IMR-90 (cell line): ENCODE data around the gene AHSA1. TPM values are rescaled to one million over a fixed set of nuclear protein-coding genes. Genes with fewer than 3 reads are reported as not detected.

ENCODE experiments used
- ATAC-seq: fragments of 200-7000 bp; cut with Tn5 transposase; 2 replicates; pipeline ENCODE4 v1.9.1; 2020; ENCODE audit warnings: low read depth, mild to moderate bottlenecking, moderate library complexity
- BruUV-seq: library from RNA; stranded (reverse); fragments of 400-500 nt; replicated peaks from 2 replicates; lab custom pipeline; 2021; lab: Mats Ljungman, UMichigan
- CTCF ChIA-PET: fragments of 300-600 bp; formaldehyde crosslinking; extraction: SDS; loops from one replicate; lab custom pipeline; 2021; ENCODE audit warnings: antibody characterized with exemption; lab: Yijun Ruan, JAX
- POLR2A ChIA-PET: fragments of 300-600 bp; sonication (Branson Sonifier 250); formaldehyde crosslinking; loops from one replicate; lab custom pipeline; 2022; ENCODE audit warnings: antibody characterized with exemption; ENCODE audit not compliant: unreplicated experiment; lab: Charles Lee
- DNase-seq: peaks from one replicate; pipeline ENCODE4 v3.0.0; 2013
- H2AFZ ChIP-seq: replicated peaks from 2 replicates; pipeline ENCODE3; 2013; ENCODE audit warnings: low read length, mild to moderate bottlenecking; ENCODE audit not compliant: poor library complexity
- H2AK5ac ChIP-seq: 2 replicates; pipeline ENCODE4 v1.6.1; 2013; ENCODE audit warnings: low read depth, low read length, inconsistent platforms
- H2AK9ac ChIP-seq: replicated peaks from 2 replicates; pipeline ENCODE3; 2013; ENCODE audit warnings: mild to moderate bottlenecking, low read depth, low read length, moderate library complexity; ENCODE audit not compliant: poor library complexity
- H2BK120ac ChIP-seq: 2 replicates; pipeline ENCODE4 v1.6.1; 2013; ENCODE audit warnings: low read depth, low read length, inconsistent platforms
- H2BK15ac ChIP-seq: 3 replicates; pipeline ENCODE4 v1.6.1; 2013; ENCODE audit warnings: low read depth, low read length, inconsistent platforms
- H2BK20ac ChIP-seq: 2 replicates; pipeline ENCODE4 v1.6.1; 2013; ENCODE audit warnings: low read depth, mild to moderate bottlenecking, inconsistent platforms, low read length, moderate library complexity
- H2BK5ac ChIP-seq: 2 replicates; pipeline ENCODE4 v1.6.1; 2013; ENCODE audit warnings: mild to moderate bottlenecking, low read depth, low read length, inconsistent platforms; ENCODE audit not compliant: poor library complexity, severe bottlenecking
- H3K14ac ChIP-seq: replicated peaks from 2 replicates; pipeline ENCODE4 v1.6.1; 2013; ENCODE audit warnings: low read depth, low read length, inconsistent platforms
- H3K18ac ChIP-seq: 2 replicates; pipeline ENCODE4 v1.6.1; 2013; ENCODE audit warnings: low read depth, low read length, control low read depth
- H3K23ac ChIP-seq: 2 replicates; pipeline ENCODE4 v1.6.1; 2013; ENCODE audit warnings: low read depth, low read length, inconsistent platforms
- H3K27ac ChIP-seq: 2 replicates; pipeline ENCODE4 v1.5.1; 2013; ENCODE audit warnings: mild to moderate bottlenecking, control low read depth, low read length; ENCODE audit not compliant: insufficient read depth
- H3K27me3 ChIP-seq: 2 replicates; pipeline ENCODE4 v1.6.1; 2013; ENCODE audit warnings: low read length; ENCODE audit not compliant: control insufficient read depth, insufficient read depth
- H3K36me3 ChIP-seq: 2 replicates; pipeline ENCODE4 v1.6.1; 2013; ENCODE audit warnings: low read length, mixed read lengths; ENCODE audit not compliant: control insufficient read depth, insufficient read depth
- H3K4ac ChIP-seq: 2 replicates; pipeline ENCODE4 v1.6.1; 2013; ENCODE audit warnings: low read depth, low read length, inconsistent platforms
- H3K4me1 ChIP-seq: 2 replicates; pipeline ENCODE4 v1.6.1; 2013; ENCODE audit warnings: low read length, mixed read lengths; ENCODE audit not compliant: control insufficient read depth, insufficient read depth
- H3K4me2 ChIP-seq: 2 replicates; pipeline ENCODE4 v1.6.1; 2013; ENCODE audit warnings: low read depth, mild to moderate bottlenecking, control low read depth, low read length, moderate library complexity
- H3K4me3 ChIP-seq: 2 replicates; pipeline ENCODE4 v1.5.1; 2013; ENCODE audit warnings: low read depth, mild to moderate bottlenecking, control low read depth, low read length, moderate library complexity; ENCODE audit not compliant: insufficient read depth
- H3K56ac ChIP-seq: 2 replicates; pipeline ENCODE4 v1.6.1; 2013; ENCODE audit warnings: low read length, inconsistent platforms; ENCODE audit not compliant: insufficient read depth; ENCODE audit errors: extremely low read depth
- H3K79me1 ChIP-seq, 2 experiments: 2 replicates each; pipeline ENCODE4 v1.6.1; 2013; ENCODE audit warnings: low read length in 2 of 2, inconsistent platforms in 1 of 2, low read depth in 1 of 2
- H3K9ac ChIP-seq: 2 replicates; pipeline ENCODE4 v1.6.1; 2013; ENCODE audit warnings: low read depth, low read length, control low read depth
- H3K9me1 ChIP-seq: 2 replicates; pipeline ENCODE4 v1.6.1; 2013; ENCODE audit warnings: low read length, inconsistent platforms; ENCODE audit not compliant: insufficient read depth
- H3K9me3 ChIP-seq: 2 replicates; pipeline ENCODE4 v1.6.1; 2013; ENCODE audit warnings: low read length; ENCODE audit not compliant: control insufficient read depth, insufficient read depth
- H4K20me1 ChIP-seq: 2 replicates; pipeline ENCODE4 v1.6.1; 2013; ENCODE audit warnings: low read length, inconsistent platforms; ENCODE audit not compliant: insufficient read depth
- H4K5ac ChIP-seq: 2 replicates; pipeline ENCODE4 v1.6.1; 2013; ENCODE audit warnings: mild to moderate bottlenecking, low read depth, low read length, control low read depth
- H4K8ac ChIP-seq, 2 experiments: 2 replicates each; pipeline ENCODE4 v1.6.1; 2013; ENCODE audit warnings: low read depth in 2 of 2, low read length in 2 of 2, control low read depth in 1 of 2, inconsistent platforms in 1 of 2
- H4K91ac ChIP-seq: 2 replicates; pipeline ENCODE4 v1.6.1; 2013; ENCODE audit warnings: low read depth, low read length, inconsistent platforms; ENCODE audit not compliant: insufficient read depth
- BHLHE40 ChIP-seq: fragments of 150-350 bp; IDR thresholded peaks from 2 replicates; pipeline ENCODE4 v1.6.1; 2016; ENCODE audit warnings: mild to moderate bottlenecking, low read depth, low read length
- CEBPB ChIP-seq: IDR thresholded peaks from 2 replicates; pipeline ENCODE4 v1.6.1; 2012; ENCODE audit warnings: low read depth, low read length, improper control_type of control experiment
- CHD1 ChIP-seq: IDR thresholded peaks from 2 replicates; pipeline ENCODE4 v1.6.1; 2012; ENCODE audit warnings: low read depth, low read length, improper control_type of control experiment
- FOS ChIP-seq: fragments of 150-350 bp; IDR thresholded peaks from 2 replicates; pipeline ENCODE4 v1.6.1; 2016; ENCODE audit warnings: low read depth, low read length
- MAZ ChIP-seq: IDR thresholded peaks from 2 replicates; pipeline ENCODE4 v1.6.1; 2012; ENCODE audit warnings: low read depth, mild to moderate bottlenecking, low read length, improper control_type of control experiment, moderate library complexity, borderline replicate concordance
- MXI1 ChIP-seq: IDR thresholded peaks from 2 replicates; pipeline ENCODE4 v1.6.1; 2012; ENCODE audit warnings: low read depth, mild to moderate bottlenecking, low read length, moderate library complexity, borderline replicate concordance
- NFE2L2 ChIP-seq: fragments of 150-350 bp; IDR thresholded peaks from 2 replicates; pipeline ENCODE4 v1.6.1; 2016; ENCODE audit warnings: low read depth, mild to moderate bottlenecking, low read length
- POLR2A ChIP-seq: IDR thresholded peaks from 2 replicates; pipeline ENCODE4 v1.6.1; 2012; ENCODE audit warnings: mild to moderate bottlenecking, low read depth, low read length
- RCOR1 ChIP-seq: IDR thresholded peaks from 2 replicates; pipeline ENCODE4 v1.6.1; 2012; ENCODE audit warnings: mild to moderate bottlenecking, low read length, improper control_type of control experiment; ENCODE audit not compliant: insufficient replicate concordance
- SMC3 ChIP-seq: fragments of 150-350 bp; IDR thresholded peaks from 2 replicates; pipeline ENCODE4 v1.6.1; 2016; ENCODE audit warnings: low read depth, mild to moderate bottlenecking, antibody characterized with exemption, low read length, moderate library complexity
- WGBS, 2 experiments: methylation state at CpG; one replicate each; pipeline versions ENCODE4 v1.1.5 to v1.1.7; 2013; ENCODE audit warnings: missing lambda C conversion rate in 2 of 2; ENCODE audit not compliant: insufficient read length in 1 of 2; ENCODE audit errors: extremely low coverage in 2 of 2; 5-methylcytosine and 5-hydroxymethylcytosine counted together
- dilution Hi-C: fragments of 300-500 bp; cut with HindIII; formaldehyde crosslinking; loops from one replicate; pipeline ENCODE4 v1.14.3; 2018; ENCODE audit warnings: low sequenced_read_pairs; ENCODE audit not compliant: unreplicated experiment
- in situ Hi-C: fragments of 300-500 bp; cut with MboI; formaldehyde crosslinking; loops from 3 replicates; pipeline ENCODE4 v1.14.3; 2019; ENCODE audit warnings: low sequenced_read_pairs, inconsistent platforms, mixed read lengths
- intact Hi-C: fragments of 100-400 bp; cut with micrococcal nuclease; formaldehyde crosslinking; loops from 2 replicates; pipeline ENCODE4 v1.10.0; 2022
- polyA plus RNA-seq, 3 experiments: library from polyadenylated mRNA; depleted of rRNA; stranded (reverse); fragments of >200 nt; gene quantifications; 2 replicates each; pipeline ENCODE4 v1.2.3, GENCODE V29; 2012; ENCODE audit warnings: low replicate concordance in 1 of 3
- total RNA-seq: library from RNA; depleted of rRNA; stranded (reverse); fragments of >200 nt; gene quantifications from 2 replicates; pipeline ENCODE4 v1.2.3, GENCODE V29; 2012
- TF ChIP-seq, protein P1 (sequence below): conservative IDR thresholded peaks from 2 replicates; pipeline ENCODE4 v1.5.1; 2012; ENCODE audit warnings: mild to moderate bottlenecking, low read depth, low read length, improper control_type of control experiment

AHSA1 gene
- total and polyA plus RNA-seq, 2 of the 4 experiments (the other 2 are of a cell fraction), result 166 to 252 TPM

DNA sequence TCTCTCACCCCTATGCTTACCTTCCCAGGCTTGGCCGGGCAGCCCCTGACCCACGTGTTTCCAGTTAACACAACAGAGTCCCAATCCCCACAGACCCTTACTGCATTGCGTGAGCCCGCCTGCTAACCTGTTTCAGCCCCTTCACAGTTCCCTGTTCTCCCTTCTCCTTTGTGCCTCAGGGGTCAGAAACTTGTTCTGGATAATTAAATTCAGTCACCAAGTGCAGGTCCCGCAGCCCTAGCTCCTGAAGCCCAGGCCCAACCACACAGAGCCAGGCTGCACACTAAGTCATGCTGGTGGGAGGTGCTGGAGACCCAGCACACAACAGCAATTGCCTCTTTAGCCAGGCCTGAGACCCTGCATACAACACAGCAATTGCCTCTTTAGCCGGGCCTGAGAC lies 31.1 kb downstream of the AHSA1 start:
- Histone ChIP-seq H3K18ac (no peak overlapping the region), H3K4me3 (no peak overlapping the region), H3K14ac (no peak overlapping the region), H3K4me2 (no peak overlapping the region), H2BK120ac (no peak overlapping the region), H3K9me3 (no peaks in the 10 kb centered on the region), H4K20me1 (no peaks in the 10 kb centered on the region), H3K36me3 (no peaks in the 10 kb centered on the region), H2AFZ (no peak overlapping the region), H4K91ac (no peak overlapping the region), H3K79me1 (no peaks in the 10 kb centered on the region), H3K56ac (no peak overlapping the region), H3K27ac (no peak overlapping the region), H2AK5ac (no peak overlapping the region), H3K23ac (no peak overlapping the region), H3K4me1 (no peaks in the 10 kb centered on the region), H2AK9ac (no peak overlapping the region), H3K9ac (no peak overlapping the region), H3K9me1 (peaks cover 3% of the 10 kb centered on the region; the same call in 1 of the 2 replicates), H3K4ac (no peak overlapping the region), H2BK5ac (no peak overlapping the region), H2BK15ac (no peak overlapping the region), H4K5ac (no peak overlapping the region), H4K8ac (no peak overlapping the region), H2BK20ac (no peak overlapping the region), H3K27me3 (peaks cover 3% of the 10 kb centered on the region; the same call in 1 of the 2 replicates)
- in situ Hi-C loops (no loop called here), intact Hi-C loops (no loop called here), dilution Hi-C loops (no loop called here)
- ChIA-PET POLR2A (interaction anchor here (0.5 kb wide), 1 partner anchor 32 kb away, joined by 3 read pairs; the partner anchor contains the start of gene VIPAS39), CTCF (no interaction called here)
- DNase-seq (no peak), ATAC-seq (no peak)
- TF ChIP-seq SMC3, result no peak
- TF ChIP-seq MAZ, result no peak
- no peak for TF ChIP-seq RCOR1
- TF ChIP-seq MXI1, result no peak
- no peak for TF ChIP-seq BHLHE40
- TF ChIP-seq CHD1, result no peak
- TF ChIP-seq CEBPB, result no peak
- TF ChIP-seq FOS, result no peak
- TF ChIP-seq POLR2A, result no peak
- TF ChIP-seq, protein P1, sequence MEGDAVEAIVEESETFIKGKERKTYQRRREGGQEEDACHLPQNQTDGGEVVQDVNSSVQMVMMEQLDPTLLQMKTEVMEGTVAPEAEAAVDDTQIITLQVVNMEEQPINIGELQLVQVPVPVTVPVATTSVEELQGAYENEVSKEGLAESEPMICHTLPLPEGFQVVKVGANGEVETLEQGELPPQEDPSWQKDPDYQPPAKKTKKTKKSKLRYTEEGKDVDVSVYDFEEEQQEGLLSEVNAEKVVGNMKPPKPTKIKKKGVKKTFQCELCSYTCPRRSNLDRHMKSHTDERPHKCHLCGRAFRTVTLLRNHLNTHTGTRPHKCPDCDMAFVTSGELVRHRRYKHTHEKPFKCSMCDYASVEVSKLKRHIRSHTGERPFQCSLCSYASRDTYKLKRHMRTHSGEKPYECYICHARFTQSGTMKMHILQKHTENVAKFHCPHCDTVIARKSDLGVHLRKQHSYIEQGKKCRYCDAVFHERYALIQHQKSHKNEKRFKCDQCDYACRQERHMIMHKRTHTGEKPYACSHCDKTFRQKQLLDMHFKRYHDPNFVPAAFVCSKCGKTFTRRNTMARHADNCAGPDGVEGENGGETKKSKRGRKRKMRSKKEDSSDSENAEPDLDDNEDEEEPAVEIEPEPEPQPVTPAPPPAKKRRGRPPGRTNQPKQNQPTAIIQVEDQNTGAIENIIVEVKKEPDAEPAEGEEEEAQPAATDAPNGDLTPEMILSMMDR, result no peak
- no peak for TF ChIP-seq NFE2L2
- BruUV-seq, result no TSS peak
- WGBS, 2 experiments, result no CpG with 5 or more reads among the region's 6 CpGs
